Measurements from ENCODE around the gene TMEM87A. TPM values are rescaled to one million over a fixed set of nuclear protein-coding genes. Genes with fewer than 3 reads are reported as not detected.

The TMEM87A gene
- total RNA-seq, 2 donors from 2014 or later: 17.0 to 25.4 TPM

DNA sequence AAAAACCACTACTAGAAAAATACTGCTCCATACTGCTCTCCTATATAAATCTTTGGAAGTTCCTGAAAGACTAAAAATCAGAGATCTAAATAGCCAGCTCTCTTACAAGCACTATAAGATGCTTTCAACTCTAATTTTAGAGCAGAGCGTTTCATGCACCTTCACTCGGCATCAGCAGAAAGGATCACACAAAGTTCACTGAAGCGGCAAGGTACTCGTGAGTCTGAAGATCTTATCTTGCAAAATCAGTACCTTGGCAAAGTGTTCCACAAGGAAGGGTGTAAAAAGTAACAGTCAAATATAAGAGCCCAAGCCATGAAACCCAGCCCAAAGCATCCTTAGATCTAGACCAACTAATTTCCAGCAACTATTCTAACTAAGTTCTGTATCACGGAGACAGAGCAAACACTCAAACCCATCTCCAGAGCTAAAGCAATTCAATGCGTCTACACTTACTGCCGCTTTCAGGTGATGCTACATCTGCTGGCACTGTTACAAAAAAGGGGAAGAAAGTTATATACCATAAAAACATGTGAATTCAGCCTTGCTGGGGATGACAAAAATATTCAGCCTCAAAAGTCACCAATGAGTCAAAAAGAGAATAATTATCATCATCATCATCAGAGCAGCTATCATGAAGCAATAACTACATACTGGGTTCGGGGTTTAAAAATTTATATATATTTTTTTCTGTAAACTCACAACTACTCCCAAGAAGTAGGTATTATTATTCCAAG is 81.5 kb downstream of the TMEM87A start:
- Histone ChIP-seq H3K36me3 (peaks cover 42% of the 10 kb centered on the region), H3K4me3 (no peak overlapping the region), H3K4me1 (no peaks in the 10 kb centered on the region), H3K27me3 (no peaks in the 10 kb centered on the region), H3K9me3 (no peaks in the 10 kb centered on the region), H3K27ac (no peak overlapping the region)
- DNase-seq (ENCODE audit: low spot score): no peak
- TF ChIP-seq, protein P1, sequence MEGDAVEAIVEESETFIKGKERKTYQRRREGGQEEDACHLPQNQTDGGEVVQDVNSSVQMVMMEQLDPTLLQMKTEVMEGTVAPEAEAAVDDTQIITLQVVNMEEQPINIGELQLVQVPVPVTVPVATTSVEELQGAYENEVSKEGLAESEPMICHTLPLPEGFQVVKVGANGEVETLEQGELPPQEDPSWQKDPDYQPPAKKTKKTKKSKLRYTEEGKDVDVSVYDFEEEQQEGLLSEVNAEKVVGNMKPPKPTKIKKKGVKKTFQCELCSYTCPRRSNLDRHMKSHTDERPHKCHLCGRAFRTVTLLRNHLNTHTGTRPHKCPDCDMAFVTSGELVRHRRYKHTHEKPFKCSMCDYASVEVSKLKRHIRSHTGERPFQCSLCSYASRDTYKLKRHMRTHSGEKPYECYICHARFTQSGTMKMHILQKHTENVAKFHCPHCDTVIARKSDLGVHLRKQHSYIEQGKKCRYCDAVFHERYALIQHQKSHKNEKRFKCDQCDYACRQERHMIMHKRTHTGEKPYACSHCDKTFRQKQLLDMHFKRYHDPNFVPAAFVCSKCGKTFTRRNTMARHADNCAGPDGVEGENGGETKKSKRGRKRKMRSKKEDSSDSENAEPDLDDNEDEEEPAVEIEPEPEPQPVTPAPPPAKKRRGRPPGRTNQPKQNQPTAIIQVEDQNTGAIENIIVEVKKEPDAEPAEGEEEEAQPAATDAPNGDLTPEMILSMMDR (IDR thresholded peaks at IDR 0.05): no peak

DNA sequence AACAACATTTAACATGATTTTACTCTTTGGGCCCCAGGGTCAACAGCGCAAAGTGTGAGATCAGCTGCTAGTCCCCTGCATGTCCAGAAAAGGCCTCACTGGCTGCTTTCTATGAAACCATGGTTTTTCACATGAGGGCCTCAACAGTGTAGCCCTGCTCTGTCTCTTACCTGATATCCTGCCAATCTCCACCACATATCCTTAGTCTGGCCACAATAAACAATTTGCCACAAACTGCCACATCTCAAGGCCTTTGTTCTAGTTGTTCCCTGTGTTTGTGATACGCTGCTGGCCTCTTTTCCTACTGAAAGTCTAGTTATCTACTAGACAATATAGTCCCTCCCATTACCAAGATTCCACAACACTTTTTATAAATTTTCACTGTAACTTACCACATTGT is 82.9 kb downstream of the TMEM87A start:
- DNase-seq (ENCODE audit: low spot score): no peak
- Histone ChIP-seq H3K9me3 (no peaks in the 10 kb centered on the region), H3K27me3 (no peaks in the 10 kb centered on the region), H3K4me1 (no peaks in the 10 kb centered on the region), H3K4me3 (no peak overlapping the region), H3K27ac (no peak overlapping the region), H3K36me3 (peaks cover 56% of the 10 kb centered on the region)
- TF ChIP-seq, protein P1 (IDR thresholded peaks at IDR 0.05): no peak

DNA sequence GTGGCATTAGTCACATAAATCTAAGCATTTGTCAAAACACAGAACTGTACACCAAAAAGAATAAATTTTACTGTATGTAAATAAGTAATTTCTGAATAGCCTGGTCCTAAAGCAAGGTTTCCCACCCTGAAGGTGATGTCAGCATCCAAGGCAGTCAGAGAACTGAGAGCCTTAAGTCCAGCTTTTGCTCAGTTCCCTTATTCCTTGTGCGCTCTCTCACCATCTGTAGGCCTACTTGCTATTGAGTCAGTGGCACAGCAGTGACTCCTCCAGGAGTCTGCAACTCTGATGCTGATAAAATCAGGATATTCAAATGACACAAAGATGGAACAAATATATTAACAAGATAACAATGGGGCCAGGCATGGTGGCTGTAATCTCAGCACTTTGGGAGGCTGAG is 87.4 kb downstream of the TMEM87A start:
- Histone ChIP-seq H3K36me3 (peaks cover 85% of the 10 kb centered on the region), H3K27ac (no peak overlapping the region)
- TF ChIP-seq, protein P1 (IDR thresholded peaks at IDR 0.05): no peak

DNA sequence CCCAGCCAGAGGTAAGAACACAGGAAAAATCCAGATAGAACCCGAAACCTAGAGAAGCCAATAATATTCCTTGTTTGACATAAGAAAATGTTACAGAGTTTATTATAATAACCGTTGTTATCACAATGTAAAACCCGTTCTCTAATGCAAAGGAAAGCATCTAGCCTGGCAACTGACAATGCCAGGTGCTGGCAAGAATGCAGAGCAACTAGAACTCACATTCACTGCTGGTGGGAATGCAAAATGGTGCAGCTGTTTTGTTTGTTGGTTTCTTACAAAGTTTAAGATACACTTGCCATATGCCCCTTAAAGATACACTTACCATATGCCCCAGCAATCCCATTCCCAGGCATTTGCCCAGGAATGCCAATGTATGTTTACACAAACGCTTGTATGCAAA is 88.5 kb downstream of the TMEM87A start:
- Histone ChIP-seq H3K4me1 (no peaks in the 10 kb centered on the region), H3K27me3 (no peaks in the 10 kb centered on the region), H3K27ac (no peak overlapping the region), H3K4me3 (no peak overlapping the region), H3K36me3 (peaks cover 82% of the 10 kb centered on the region), H3K9me3 (no peaks in the 10 kb centered on the region)
- DNase-seq (ENCODE audit: low spot score): no peak
- TF ChIP-seq, protein P1 (IDR thresholded peaks at IDR 0.05): no peak

More for the DNA sequence above, 87.4 kb downstream of the TMEM87A start:
- Histone ChIP-seq H3K27me3 (no peaks in the 10 kb centered on the region), H3K4me3 (no peak overlapping the region), H3K4me1 (no peaks in the 10 kb centered on the region), H3K9me3 (no peaks in the 10 kb centered on the region)
- no peak for DNase-seq (ENCODE audit: low spot score)

DNA sequence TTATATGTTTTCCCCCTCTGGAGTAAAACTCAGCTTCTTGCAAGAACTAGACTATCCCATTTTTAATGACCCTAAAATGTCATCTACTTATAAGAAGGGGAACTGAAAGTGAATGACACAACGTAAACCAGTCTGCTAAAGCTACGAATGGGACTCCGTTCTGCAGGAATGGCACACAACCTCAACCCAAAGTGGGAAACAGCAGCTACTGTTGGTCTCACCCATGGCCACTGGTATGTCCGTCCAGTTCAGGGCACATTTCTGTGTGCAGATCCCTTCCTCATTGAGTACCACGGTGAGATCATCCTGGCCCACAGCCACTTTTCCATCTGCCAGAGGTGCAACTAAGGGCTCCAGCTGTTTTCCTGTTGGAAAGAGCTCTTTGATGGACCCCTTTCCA is 88.9 kb downstream of the TMEM87A start:
- Histone ChIP-seq H3K36me3 (peaks cover 84% of the 10 kb centered on the region), H3K27me3 (no peaks in the 10 kb centered on the region), H3K9me3 (no peaks in the 10 kb centered on the region), H3K4me1 (no peaks in the 10 kb centered on the region), H3K27ac (no peak overlapping the region), H3K4me3 (no peak overlapping the region)
- DNase-seq (ENCODE audit: low spot score): no peak
- TF ChIP-seq, protein P1 (IDR thresholded peaks at IDR 0.05): no peak

DNA sequence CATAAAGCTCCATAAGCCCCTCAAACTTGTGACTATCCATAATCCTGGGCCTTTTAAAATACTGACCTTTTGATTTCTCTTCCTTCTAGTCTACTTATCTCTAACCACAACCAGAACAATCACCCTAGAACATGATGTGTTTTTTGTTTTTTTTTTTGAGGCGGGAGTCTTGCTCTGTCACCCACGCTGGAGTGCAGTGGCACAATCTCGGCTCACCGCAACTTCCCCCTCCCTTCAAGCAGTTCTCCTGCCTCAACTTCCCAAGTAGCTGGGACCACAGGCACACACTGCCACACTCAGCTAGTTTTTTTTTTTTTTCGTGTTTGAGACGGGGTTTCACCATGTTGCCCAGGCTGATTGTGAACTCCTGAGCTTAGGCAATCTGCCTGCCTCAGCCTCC is 90.3 kb downstream of the TMEM87A start:
- no peak for DNase-seq (ENCODE audit: low spot score)
- peaks cover 76% of the 10 kb centered on the region for H3K36me3 ChIP-seq
- H3K9me3 ChIP-seq: no peaks in the 10 kb centered on the region
- H3K4me3 ChIP-seq: no peak overlapping the region
- TF ChIP-seq, protein P1 (IDR thresholded peaks at IDR 0.05): no peak
- no peaks in the 10 kb centered on the region for H3K27me3 ChIP-seq
- H3K27ac ChIP-seq: no peak overlapping the region
- H3K4me1 ChIP-seq: no peaks in the 10 kb centered on the region
